Measurements from ENCODE around the gene SLC35E1.
"Not testable (repeated sequence)": the region's sequence is repeated elsewhere in the genome, so short reads cannot be mapped to it uniquely, and the experiment has no call there.

The SLC35E1 gene

GRCh38 chr19:16506961-16507360, 65.3 kb downstream of the SLC35E1 start:
- no peaks in the 10 kb centered on the region for H3K27me3 ChIP-seq (ENCODE audit: insufficient read depth, low read depth, severe bottlenecking)
- H3K4me3 ChIP-seq (ENCODE audit: low read depth, low read length) = no peak overlapping the region
- DNase-seq = no peak
- H3K9me3 ChIP-seq (ENCODE audit: severe bottlenecking) = no peaks in the 10 kb centered on the region
- TF ChIP-seq CTCF (IDR thresholded peaks at IDR 0.05; ENCODE audit: low read depth, low read length) = no peak
- peaks cover 61% of the 10 kb centered on the region for H3K36me3 ChIP-seq
- no peak overlapping the region for H3K27ac ChIP-seq

- H3K27me3 ChIP-seq (ENCODE audit: insufficient read depth, low read depth, severe bottlenecking); H3K4me3 ChIP-seq (ENCODE audit: low read depth, low read length); H3K9me3 ChIP-seq (ENCODE audit: severe bottlenecking); DNase-seq: not testable (repeated sequence)
- H3K36me3 ChIP-seq = peaks cover 57% of the 10 kb centered on the region
- H3K27ac ChIP-seq = peak overlapping the region; percentile 71
These were observed 66.1 kb downstream of the SLC35E1 start for GRCh38 chr19:16506161-16506560.

GRCh38 chr19:16504271-16504670, 67.9 kb downstream of the SLC35E1 start:
- no peak for TF ChIP-seq CTCF (IDR thresholded peaks at IDR 0.05; ENCODE audit: low read depth, low read length)
- Histone ChIP-seq H3K27me3 (ENCODE audit: insufficient read depth, low read depth, severe bottlenecking) (no peaks in the 10 kb centered on the region), H3K4me3 (ENCODE audit: low read depth, low read length) (no peak overlapping the region), H3K9me3 (ENCODE audit: severe bottlenecking) (no peaks in the 10 kb centered on the region), H3K27ac (peak overlapping the region; percentile 71), H3K36me3 (peaks cover 46% of the 10 kb centered on the region)
- DNase-seq = no peak
